Esophagus squamous epithelium (tissue), 5 donors: ENCODE data around the gene FPR2. TPM values are rescaled to one million over a fixed set of nuclear protein-coding genes. Genes with fewer than 3 reads are reported as not detected.

ENCODE experiments used
- DNase-seq: peaks from one replicate; lab custom pipeline; 2025; lab: John Stamatoyannopoulos, UW
- H3K27ac ChIP-seq, 4 donors: fragments of 200-600 bp; sonication (generic); one replicate each; pipeline ENCODE4 v1.5.1; 2016 to 2019; ENCODE audit warnings: mild to moderate bottlenecking in 1 of 4
- H3K27me3 ChIP-seq, 4 donors: fragments of 200-600 bp; sonication (generic); 1 replicate in 3 of 4; 2 replicates in 1 of 4; pipeline versions ENCODE4 v1.5.1 to v1.6.0; 2017 to 2021; ENCODE audit warnings: antibody characterized with exemption in 1 of 4
- H3K36me3 ChIP-seq, 3 donors: fragments of 200-600 bp; sonication (generic); one replicate each; pipeline ENCODE4 v1.5.1; 2016 to 2019
- H3K4me1 ChIP-seq, 3 donors: fragments of 200-600 bp; sonication (generic); one replicate each; pipeline ENCODE4 v1.5.1; 2017 to 2019
- H3K4me3 ChIP-seq, 4 donors: fragments of 200-600 bp; sonication (generic); 1 replicate in 3 of 4; 2 replicates in 1 of 4; pipeline ENCODE4 v1.5.1; 2016 to 2019; ENCODE audit warnings: mild to moderate bottlenecking in 2 of 4, moderate library complexity in 1 of 4
- H3K9me3 ChIP-seq, 3 donors: fragments of 200-600 bp; sonication (generic); one replicate each; pipeline ENCODE4 v1.5.1; 2016 to 2019
- POLR2A ChIP-seq, 4 donors: fragments of 450-650 bp; IDR thresholded peaks; one replicate each; pipeline ENCODE4 v1.6.1; 2017; ENCODE audit warnings: antibody characterized with exemption in 4 of 4, mild to moderate bottlenecking in 4 of 4, moderate library complexity in 3 of 4
- WGBS, 2 donors: methylation state at CpG; one replicate each; pipeline ENCODE4 v1.1.5; 2018; 5-methylcytosine and 5-hydroxymethylcytosine counted together
- intact Hi-C: fragments of 100-400 bp; cut with DNase I; formaldehyde crosslinking; loops from one replicate; pipeline ENCODE4 v1.15.0; 2022
- total RNA-seq, 4 donors: library from RNA; depleted of rRNA; stranded (reverse); fragments of >200 nt; gene quantifications; one replicate each; pipeline ENCODE4 v1.1.0, GENCODE V29; 2016
- TF ChIP-seq, protein P1 (sequence below), 6 experiments: fragments of 450-650 bp in 4 of 6; fragments of 200-600 bp in 2 of 6; sonication (generic) in 2 of 6; IDR thresholded peaks; one replicate each; pipeline ENCODE4 v1.5.1; 2016 to 2019; ENCODE audit warnings: antibody characterized with exemption in 6 of 6, mild to moderate bottlenecking in 4 of 6, moderate library complexity in 4 of 6
- donor health status: DM: yes; HTN: yes; CAD: no.

Gene FPR2
- total RNA-seq, 4 donors from 2014 or later, result 0.79 to 2.2 TPM; not detected in 2

- no peak overlapping the region for H3K4me3 ChIP-seq
- no peak for TF ChIP-seq POLR2A (IDR thresholded peaks at IDR 0.05)
- TF ChIP-seq, protein P1, sequence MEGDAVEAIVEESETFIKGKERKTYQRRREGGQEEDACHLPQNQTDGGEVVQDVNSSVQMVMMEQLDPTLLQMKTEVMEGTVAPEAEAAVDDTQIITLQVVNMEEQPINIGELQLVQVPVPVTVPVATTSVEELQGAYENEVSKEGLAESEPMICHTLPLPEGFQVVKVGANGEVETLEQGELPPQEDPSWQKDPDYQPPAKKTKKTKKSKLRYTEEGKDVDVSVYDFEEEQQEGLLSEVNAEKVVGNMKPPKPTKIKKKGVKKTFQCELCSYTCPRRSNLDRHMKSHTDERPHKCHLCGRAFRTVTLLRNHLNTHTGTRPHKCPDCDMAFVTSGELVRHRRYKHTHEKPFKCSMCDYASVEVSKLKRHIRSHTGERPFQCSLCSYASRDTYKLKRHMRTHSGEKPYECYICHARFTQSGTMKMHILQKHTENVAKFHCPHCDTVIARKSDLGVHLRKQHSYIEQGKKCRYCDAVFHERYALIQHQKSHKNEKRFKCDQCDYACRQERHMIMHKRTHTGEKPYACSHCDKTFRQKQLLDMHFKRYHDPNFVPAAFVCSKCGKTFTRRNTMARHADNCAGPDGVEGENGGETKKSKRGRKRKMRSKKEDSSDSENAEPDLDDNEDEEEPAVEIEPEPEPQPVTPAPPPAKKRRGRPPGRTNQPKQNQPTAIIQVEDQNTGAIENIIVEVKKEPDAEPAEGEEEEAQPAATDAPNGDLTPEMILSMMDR (IDR thresholded peaks at IDR 0.05), result no peak
- H3K27me3 ChIP-seq, result peaks cover 0 to 55% (median 0%) of the 10 kb centered on the region in 4 donors
- intact Hi-C loops, result no loop called here
- peaks cover 0 to 10% (median 0%) of the 10 kb centered on the region in 3 donors for H3K4me1 ChIP-seq
- no peaks in the 10 kb centered on the region for H3K9me3 ChIP-seq
- WGBS, 2 donors, result 47 to 53% methylated on average over 2 of the region's 2 CpGs
- no peak for DNase-seq
- H3K27ac ChIP-seq, result no peak overlapping the region
- no peaks in the 10 kb centered on the region for H3K36me3 ChIP-seq
Observed at GRCh38 chr19:51780270-51780669, 19.3 kb downstream of the FPR2 start.

DNA sequence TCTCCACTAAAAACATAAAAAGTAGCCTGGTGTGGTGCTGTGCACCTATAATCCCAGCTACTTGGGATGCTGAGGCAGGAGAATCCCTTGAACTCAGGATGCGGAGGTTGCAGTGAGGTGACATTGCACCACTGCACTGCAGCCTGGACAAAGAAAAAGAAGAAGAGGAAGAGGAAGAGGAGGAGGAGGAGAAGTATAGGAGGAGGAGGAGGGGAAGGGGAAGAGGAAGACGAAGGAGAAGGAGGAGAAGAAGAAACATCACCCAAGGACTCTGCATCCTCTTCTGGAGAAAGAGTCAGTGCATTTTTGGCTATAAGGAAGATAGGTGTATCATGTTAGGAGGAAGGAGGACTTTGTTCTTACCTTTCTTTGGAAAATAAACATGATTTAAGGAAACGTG is 21.0 kb downstream of the FPR2 start:
- no peaks in the 10 kb centered on the region for H3K36me3 ChIP-seq
- intact Hi-C loops, result no loop called here
- no peak overlapping the region for H3K27ac ChIP-seq
- no peaks in the 10 kb centered on the region for H3K9me3 ChIP-seq
- H3K27me3 ChIP-seq, result peaks cover 0 to 46% (median 0%) of the 10 kb centered on the region in 4 donors
- no peak for TF ChIP-seq POLR2A (IDR thresholded peaks at IDR 0.05)
- TF ChIP-seq, protein P1 (IDR thresholded peaks at IDR 0.05), result no peak
- DNase-seq, result no peak
- peaks cover 0 to 13% (median 0%) of the 10 kb centered on the region in 3 donors for H3K4me1 ChIP-seq
- WGBS, 2 donors, result 38 to 40% methylated on average over 3 of the region's 3 CpGs
- no peak overlapping the region for H3K4me3 ChIP-seq

DNA sequence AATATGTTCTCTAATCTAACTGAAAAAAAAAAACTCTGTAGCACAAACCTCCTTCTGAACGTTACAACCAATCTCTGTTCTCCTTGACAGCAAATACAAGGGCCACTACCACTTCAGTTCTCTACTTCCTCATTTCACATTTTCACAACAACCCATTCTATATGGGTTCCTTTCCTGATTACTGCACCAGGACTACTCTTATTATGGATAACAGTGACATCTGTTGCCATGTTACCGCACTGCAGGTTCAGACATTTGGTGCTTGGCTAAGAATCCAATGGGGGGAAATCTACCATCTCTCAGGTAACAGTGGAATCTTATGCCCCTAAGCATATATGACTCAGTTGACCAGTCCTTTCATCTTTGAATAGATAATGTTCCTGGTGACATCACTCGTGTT is 22.4 kb downstream of the FPR2 start:
- Histone ChIP-seq H3K4me3 (no peak overlapping the region), H3K4me1 (peaks cover 0 to 7% (median 0%) of the 10 kb centered on the region in 3 donors), H3K36me3 (no peaks in the 10 kb centered on the region), H3K27ac (no peak overlapping the region), H3K27me3 (peaks cover 0 to 35% (median 0%) of the 10 kb centered on the region in 4 donors), H3K9me3 (no peaks in the 10 kb centered on the region)
- no peak for DNase-seq
- WGBS, 2 donors, result 12 to 17% methylated on average over 3 of the region's 3 CpGs
- intact Hi-C loops, result no loop called here
- no peak for TF ChIP-seq POLR2A (IDR thresholded peaks at IDR 0.05)
- TF ChIP-seq, protein P1 (IDR thresholded peaks at IDR 0.05), result peak in 1 of 6 experiments; percentile 33

DNA sequence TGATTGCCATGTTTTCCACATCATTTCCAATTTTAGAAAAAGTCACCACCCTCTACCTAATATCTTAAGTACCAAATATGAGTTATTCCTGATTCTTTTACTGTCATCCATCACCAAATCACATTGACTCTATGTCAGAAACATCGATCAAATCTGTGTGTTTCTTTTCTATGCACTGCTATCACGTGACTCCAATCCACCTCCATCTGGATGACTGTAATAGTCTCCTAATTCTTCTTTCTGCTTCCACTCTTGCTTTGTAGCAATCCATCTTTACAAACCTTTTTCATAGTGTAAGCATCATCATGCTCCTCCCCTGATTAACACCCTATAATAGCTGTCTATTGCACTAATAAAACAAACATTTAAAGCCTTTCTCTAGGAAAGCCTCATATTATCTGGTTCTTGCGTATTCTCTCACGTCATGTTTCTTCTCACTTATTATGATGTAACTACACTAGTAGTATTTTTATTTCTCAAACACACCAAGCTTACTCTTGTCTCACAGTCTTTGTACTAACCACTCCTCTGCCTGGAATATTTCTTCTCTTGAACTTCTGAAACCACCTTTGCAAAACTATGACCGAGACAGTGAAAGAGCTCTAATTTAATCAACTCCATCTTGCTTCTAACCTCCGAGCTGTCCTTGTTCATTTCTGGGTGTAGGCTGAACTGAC is 23.3 kb downstream of the FPR2 start:
- peaks cover 0 to 7% (median 0%) of the 10 kb centered on the region in 3 donors for H3K4me1 ChIP-seq
- intact Hi-C loops, result no loop called here
- no peak for DNase-seq
- TF ChIP-seq POLR2A (IDR thresholded peaks at IDR 0.05), result no peak
- TF ChIP-seq, protein P1 (IDR thresholded peaks at IDR 0.05), result no peak
- H3K4me3 ChIP-seq, result no peak overlapping the region
- no peaks in the 10 kb centered on the region for H3K9me3 ChIP-seq
- no peaks in the 10 kb centered on the region for H3K36me3 ChIP-seq
- peaks cover 0 to 27% (median 0%) of the 10 kb centered on the region in 4 donors for H3K27me3 ChIP-seq
- WGBS, 2 donors, result 60 to 64% methylated on average over 6 of the region's 6 CpGs
- H3K27ac ChIP-seq, result peak overlapping the region in 2 of 4 donors; percentile 19 to 72

- H3K27me3 ChIP-seq, result peaks cover 0 to 23% (median 0%) of the 10 kb centered on the region in 4 donors
- H3K4me3 ChIP-seq, result no peak overlapping the region
- peaks cover 0 to 7% (median 0%) of the 10 kb centered on the region in 3 donors for H3K4me1 ChIP-seq
- TF ChIP-seq POLR2A (IDR thresholded peaks at IDR 0.05), result peak in 1 of 4 donors; percentile 29
- TF ChIP-seq, protein P1 (IDR thresholded peaks at IDR 0.05), result no peak
- intact Hi-C loops, result no loop called here
- WGBS, 2 donors, result 45 to 47% methylated on average over 6 of the region's 6 CpGs
- no peaks in the 10 kb centered on the region for H3K9me3 ChIP-seq
- no peak for DNase-seq
- no peaks in the 10 kb centered on the region for H3K36me3 ChIP-seq
- peak overlapping the region in 2 of 4 donors; percentile 34 to 72 for H3K27ac ChIP-seq
Observed at GRCh38 chr19:51784922-51785690, 24.1 kb downstream of the FPR2 start.
